ENCODE results near the gene FCMR.
A peak's percentile ranks its signal among the peaks of the same experiment; 100 is the strongest.
"Not testable (repeated sequence)": the region's sequence is repeated elsewhere in the genome, so short reads cannot be mapped to it uniquely, and the experiment has no call there.

The FCMR gene

DNA sequence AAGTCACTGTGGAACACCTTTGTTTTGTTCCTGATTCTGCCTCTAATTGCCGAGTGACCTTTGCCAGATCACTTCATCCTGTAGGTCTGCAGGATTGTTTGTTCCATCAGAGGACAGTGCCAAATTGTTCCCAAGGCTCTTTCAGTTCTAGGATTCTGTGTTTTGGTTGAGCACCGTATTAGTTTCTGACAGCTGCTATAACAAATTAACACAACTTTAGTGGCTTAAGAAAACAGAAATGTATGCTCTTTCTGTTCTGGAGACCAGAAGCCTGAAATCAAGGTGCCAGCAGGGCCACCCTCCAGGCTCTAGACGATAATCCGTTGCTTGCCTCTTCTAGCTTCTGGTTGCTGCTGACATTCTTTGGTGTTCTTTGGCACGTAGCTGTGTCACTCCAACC, 27.9 kb upstream of the FCMR start:
- no peak for DNase-seq (ENCODE audit: low read depth)

DNA sequence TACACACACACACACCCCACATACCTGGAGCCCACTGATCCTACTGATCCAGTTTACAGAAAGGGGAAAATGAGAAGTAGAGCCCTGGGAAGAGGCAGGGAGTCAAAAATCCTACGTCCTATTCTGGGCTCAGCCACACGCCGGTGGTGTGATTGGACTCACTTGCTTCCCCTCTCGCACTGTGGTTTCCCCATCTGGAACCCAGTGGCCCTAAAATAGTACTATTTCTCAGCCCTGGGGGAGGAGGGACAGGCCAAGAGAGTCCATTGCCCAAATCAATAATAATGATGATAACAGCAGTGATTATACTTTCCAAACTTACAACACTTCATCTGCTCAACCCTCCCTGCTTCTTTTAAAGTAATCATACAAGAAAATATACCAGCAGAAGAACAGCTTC, 27.5 kb upstream of the FCMR start:
- DNase-seq (ENCODE audit: low read depth), result no peak

DNA sequence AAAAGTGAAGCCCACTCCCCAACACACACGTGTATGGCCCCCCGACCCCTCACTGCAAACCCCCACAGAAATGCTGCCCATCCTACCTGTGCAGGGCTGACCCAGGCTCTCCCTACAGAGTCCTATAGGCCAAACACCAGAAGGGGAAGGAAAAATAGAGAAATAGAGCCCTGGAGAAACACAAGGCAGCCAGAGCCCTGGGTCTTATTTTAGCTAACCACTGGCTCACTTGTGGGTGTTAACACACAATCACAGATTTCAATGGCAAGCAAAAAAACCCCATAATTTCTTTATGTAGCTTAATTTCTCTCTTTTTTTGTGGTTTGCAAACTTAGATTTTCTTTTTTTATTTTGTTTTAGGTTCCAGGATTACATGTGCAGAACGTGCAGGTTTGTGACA, 25.5 kb upstream of the FCMR start:
- DNase-seq (ENCODE audit: low read depth), result no peak

DNA sequence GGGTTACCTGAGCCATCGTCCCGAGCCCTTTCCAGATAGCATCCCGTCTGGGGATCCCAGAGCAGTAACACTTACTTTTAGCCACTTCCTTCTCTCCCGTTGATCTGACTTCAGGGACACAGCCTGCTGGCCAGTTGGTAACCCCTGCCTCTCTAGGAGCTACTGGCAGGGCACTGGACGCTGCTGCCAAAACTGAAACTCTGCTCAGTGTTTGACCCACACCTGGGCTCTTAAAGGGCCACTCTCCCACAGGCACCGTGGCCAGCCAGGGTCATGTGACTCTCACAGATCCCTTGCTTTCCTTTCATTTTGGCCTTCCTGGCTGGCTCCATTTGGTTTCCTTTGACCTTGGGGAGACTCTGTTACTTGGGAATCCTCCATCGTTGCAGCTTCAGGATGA, 24.5 kb upstream of the FCMR start, which contains the start of gene PIGR:
Gene PIGR, minus strand, starts transcription at position 206 of the 400 bp plus-strand sequence. CDS start 5,935 bp downstream, outside the sequence.
- no peak for DNase-seq (ENCODE audit: low read depth)

DNA sequence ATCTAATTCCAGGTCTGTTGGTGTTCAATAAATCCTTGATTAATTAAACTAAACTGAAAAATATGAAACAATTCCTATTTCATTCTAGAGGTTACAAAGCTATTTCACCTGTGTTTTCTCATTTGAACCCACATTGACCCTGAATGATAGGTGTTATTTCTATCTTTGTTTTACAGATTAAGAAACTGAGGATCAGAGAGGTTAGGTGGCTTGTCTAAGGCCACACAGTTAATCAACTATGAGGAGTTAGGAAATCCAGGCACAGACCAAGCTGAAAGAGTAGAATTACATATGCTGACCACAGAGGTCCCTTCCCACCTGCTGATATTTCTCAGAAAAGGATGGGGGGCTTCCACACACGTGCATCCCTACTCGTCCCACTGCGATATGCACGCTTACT, 24.0 kb upstream of the FCMR start:
- DNase-seq (ENCODE audit: low read depth), result no peak

DNA sequence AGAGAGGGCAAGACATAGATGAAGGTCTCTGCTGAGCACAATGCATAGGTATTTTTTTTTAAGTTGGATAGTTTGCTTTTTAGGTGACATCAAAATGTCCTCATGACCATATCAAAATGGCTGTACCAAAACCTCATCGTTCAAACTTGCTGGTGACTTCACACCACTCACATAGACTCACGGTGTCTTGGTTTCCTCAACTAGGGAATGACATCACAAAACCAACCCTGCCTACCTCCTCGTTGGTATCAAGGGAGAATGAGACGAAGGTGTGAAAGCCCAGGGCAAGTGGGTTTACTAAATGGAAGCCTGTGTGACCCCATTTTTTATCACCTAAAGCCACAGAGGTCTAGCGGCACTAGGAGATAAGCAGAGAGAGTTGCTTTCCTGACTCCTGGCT, 23.0 kb upstream of the FCMR start:
- DNase-seq (ENCODE audit: low read depth), result no peak

DNA sequence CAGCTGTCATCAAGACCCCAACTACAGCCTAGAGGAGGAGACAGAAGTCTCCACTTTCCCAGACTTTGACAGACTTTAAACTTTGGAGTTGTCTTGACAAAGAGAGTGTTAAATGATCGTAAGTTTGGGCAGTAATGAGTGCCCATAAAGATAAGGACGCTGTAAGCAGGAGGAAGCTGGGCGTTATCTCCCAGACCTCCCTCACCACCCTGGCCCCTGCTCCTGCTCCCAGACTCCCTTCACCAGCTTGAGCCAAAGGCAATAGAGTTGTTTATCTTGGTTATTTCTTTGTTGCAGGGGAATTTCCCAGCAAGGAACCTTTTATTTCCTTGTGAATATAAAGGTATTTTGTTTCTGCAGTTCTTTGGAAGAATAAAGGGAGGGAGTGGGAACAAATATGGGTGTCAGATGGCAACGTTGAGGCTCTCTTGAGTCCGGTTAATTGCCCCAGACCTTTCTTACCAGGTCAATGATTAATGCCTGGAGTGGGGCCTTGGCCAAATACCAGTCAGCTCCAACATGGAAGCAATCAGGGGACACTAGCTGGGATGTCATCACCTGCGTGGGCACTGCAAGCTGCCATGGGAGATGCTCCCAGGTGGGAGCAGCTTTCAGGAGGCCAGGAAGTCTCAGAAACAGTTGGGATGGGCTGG, 20.2 kb upstream of the FCMR start:
- no peak for DNase-seq (ENCODE audit: low read depth)

DNA sequence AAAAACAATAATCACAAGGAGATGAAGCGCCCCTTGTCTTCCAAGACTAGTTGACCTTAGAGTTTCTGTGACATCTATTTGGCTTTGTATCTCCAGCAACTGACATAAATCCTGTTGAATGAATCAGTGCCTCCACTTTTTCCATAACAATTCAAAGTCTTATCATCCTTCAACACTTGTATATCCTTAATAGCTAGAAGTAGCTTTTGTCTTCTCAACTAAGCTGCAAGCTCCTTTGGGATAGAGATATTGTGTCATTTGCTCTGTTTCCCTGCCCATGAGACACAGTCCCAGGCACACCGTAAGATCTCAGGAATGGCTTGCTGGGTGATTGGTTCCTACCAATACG, 18.8 kb upstream of the FCMR start:
- no peak for DNase-seq (ENCODE audit: low read depth)

DNA sequence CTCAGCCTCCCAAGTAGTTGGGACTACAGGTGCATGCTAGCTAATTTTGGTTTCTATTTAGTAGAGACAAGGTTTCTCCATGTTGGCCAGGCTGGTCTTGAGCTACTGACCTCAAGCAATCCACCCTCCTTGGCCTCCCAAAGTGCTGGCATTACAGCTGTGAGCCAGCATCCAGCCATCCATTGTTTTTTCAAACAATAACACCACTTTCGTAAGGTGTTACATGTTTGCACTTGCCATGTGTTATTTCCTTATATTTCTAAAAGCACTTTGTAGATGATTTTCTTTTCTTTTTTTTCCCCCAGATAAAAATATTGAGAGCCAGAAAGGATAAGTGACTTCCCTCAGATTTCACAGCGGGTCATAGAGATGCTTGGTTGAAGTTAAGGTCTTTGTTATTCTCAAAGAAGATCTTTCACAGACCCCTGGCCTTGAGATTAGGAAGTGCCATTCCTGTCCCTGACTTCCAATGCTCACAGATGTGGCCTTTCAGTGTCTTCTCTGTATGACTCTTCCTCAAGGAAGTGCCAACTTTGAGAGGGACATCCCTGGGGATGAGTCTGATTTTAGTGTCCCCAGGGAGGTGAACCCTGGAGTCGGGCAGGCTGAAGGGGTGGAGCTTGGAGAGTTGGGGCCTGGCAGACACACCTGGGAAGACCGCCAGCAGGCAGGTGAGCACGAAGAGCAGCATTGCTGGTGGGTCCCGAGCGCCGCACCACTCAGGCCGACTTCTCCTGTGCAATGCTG, 18.3 kb upstream of the FCMR start:
- DNase-seq (ENCODE audit: low read depth), result no peak

DNA sequence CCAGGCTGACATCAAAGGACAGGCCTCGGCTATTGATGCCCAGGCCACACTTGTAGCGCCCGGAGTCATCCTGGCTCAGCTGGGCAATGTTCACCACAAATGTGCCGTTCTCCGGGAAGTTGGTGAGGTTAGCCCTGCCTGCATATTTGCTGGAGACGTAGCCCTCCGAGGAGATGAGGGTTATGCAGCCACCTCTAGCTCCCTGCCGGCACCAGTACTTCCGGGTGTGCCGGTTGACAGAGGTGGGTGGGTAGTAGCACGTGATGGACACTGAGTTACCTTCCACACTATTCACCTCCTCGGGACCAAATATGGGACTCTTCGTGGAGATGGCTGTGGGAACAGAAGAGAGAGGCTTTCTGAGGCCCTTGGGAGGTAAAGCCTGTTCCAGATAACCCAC, 17.4 kb upstream of the FCMR start:
- DNase-seq (ENCODE audit: low read depth), result no peak

DNA sequence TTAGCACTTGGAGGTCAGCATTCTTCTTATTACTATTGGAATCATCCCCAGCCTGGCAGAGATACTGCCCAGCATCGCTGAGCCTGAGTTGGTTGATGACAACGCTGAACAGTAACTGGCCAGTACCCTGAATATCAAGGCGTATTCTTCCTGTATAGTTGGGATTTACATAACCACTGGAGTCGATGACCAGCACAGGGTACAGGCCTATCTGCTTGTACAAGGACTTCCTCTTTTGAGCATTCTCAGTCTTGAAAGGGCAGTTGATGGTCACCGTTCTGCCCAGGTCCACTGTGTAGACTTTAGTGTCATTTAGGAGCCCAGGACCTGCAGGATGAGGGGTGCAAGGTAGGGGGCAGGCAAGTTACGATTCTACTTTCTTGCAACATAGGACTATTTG, 15.7 kb upstream of the FCMR start:
- no peak for DNase-seq (ENCODE audit: low read depth)

DNA sequence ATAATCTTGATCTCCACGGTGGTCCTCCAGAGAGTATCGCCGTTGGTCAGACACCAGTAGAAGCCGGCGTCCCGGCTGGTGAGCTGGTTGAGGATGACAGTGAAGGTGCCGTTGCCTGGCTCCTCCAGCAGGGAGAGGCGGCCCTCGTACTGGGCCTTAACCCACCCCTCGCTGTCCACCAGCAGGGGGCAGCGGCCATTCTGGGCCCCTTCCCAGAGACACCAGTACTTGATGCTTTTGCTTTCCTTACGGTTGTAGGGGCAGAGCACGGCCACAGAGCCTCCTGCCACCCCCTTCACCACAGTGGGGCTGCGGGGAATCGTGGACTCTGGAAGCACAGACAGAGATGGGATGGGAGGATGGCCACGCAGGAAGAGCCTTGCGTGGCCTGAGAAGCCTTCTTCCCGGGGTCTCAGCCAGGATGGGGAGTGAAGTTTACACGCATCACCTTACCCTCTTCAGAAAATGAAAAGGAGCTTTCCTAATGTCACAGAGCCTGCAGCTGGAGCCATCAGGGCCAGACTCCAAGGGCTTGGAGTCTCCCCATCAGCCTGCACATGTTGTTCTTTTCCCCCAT, 13.8 kb upstream of the FCMR start:
- peak; percentile 65 for DNase-seq (ENCODE audit: low read depth)

DNA sequence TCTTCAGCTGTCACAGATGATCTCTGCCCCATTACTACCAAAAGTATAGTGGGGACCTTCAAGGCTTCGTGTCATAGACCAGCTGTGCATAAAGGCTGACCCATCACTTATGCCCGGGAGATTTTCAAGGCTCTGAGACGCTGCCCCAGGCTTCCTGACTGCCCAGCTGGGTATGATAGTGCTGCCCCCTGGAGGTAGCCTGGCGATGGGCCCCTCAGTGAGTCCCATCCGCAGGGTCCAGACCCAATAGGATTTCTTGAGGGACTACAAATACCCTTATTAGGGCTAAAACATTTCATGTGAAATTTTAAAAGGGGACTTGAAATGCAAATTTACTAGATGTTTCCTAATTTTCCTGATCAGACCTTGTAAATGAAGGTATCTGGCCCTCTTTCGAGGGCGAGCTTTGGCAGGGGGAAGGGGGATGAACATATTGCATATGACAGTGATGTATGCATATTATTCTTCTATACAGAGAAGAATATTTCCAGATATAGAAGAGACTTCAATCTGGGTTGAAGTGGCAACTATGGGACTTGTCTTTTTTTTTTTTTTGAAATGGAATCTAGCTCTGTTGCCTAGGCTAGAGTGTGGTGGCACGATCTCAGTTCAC, 11.7 kb upstream of the FCMR start:
- peak; percentile 49 for DNase-seq (ENCODE audit: low read depth)

DNA sequence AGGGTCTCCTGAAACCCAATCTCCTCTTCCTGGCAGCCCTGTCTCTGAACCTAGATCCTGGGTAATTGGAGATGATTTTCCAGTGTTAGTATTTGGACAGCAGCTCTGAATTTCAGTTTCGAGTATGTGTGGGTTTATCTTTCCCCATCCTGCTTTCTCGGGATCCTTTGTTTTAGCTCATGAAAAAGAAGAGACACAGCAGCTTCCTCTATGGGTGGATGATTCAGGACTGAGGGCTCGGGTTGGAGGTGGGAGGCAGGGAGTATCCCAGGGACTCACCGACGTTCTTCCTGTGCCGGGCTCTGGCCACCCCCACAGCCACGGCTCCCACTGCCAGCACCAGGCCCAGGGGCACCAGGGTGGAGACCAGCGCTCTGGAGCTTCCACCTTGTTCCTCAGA, 10.4 kb upstream of the FCMR start:
- no peak for DNase-seq (ENCODE audit: low read depth)

DNA sequence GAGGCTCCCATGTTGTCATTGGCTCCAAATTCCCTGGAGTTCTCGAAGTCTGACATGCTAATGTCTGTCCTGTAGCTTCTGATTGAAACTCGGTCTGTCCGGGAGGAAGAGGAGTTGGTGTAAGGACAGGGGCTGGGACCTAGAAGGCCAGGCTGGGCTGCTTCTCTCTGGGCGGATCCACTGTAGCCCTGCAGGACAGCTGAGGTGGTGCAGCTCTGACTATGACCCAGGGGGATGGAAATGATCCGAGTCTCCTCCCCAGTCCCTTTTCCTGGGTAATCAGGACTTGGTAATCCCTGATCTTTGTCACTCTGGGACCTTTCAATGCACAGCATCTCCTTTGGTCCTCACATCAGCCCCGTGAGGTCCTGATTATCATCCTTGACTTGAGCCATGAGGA, 10.0 kb upstream of the FCMR start:
- DNase-seq (ENCODE audit: low read depth), result no peak

DNA sequence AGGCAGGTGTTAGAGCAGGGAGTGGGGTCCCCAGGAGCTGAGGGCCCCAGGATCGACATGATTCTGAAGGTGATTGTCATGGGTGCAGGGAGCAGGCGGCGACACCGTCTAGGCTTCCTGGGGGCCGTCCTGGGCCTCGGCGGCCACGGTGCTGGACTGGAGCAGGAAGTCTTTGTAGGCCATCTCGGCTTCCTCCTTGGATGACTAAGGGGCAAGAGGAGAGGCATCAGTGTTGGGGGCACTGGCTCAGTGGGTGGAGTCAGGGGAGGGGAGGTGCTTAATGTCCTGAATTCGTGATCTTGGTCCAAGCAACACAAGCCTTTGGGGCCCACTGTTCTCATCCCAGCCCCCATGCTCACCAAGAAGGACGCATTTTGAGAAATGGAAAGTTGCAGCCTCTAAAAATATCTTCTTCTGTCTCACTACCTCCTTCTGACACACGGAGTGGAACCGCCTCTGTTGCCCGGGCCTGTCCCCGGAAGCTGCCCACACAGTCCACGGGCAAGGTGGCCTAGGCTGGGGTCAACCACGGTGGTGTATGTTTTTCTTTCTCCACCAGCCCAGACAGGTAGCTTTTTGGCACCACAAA, 8.6 kb upstream of the FCMR start:
- DNase-seq (ENCODE audit: low read depth), result peak; percentile 47

DNA sequence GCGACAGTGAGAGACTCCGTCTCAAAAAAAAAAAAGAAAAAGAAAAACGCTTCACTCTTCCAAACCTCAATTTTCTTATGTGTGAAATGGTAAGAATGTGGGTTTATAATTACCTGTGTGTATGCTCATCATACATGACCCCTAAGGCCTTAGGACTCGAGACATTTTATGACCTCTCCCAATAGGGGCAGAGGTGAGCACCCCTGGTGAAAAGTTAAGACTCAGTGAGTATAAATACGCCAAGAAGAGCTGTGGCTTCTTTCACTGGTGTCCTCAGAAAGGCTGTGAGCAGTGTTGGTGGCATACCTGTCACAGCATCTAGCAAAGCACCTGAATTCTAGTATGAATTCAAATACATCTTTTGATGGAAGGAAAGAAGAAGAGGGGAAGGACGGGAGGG, 7.8 kb upstream of the FCMR start:
- DNase-seq (ENCODE audit: low read depth), result no peak

DNA sequence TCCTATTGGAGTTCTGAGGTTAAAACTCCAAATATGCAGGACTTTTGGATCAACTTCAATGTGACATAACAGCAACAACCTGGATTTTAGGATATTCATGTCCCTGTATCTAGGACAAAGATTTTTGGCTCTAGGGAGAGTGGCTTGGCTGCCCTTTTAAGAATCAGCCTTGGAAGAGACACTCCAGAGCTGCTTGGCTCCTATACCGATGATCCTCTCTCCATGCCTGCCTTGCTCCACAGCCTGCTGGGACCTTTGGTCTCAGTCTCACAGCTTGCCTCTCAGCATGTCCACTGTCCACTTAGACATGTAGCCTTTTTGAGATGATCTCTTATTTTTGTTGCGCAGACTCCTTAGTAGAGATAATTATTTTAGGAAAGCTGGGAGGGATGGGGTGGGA, 4.5 kb upstream of the FCMR start:
- no peak for DNase-seq (ENCODE audit: low read depth)

DNA sequence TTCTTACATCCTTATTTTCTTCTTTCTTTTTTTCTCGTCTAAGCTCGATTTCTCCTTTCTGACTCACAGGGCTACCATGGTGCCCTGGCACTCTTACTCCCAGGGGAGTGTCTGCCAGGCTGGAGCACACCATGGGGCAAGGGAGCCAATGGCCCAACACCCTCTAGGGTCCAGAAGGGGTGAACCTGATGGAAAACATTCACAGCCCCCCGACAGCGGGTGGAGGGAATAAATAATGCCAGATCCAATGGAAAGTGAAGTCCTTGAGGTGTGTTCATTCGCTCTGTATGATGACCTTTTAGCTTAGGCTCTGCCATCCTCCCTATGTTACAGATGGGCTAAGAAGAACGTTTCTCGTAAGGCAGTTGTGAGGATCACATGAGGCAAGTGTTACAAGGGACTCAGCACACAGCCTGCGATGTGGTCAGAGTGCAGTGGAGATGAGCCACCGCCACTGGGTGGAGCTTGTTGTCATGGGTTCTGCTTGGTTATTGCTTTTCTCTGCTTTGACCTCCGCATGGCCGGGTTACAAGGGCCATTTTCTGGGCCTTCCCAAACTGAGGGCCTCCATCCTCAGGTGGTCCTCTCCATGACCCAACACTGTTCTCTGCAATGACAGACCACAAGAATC, 3.5 kb upstream of the FCMR start:
- peak; percentile 53 for DNase-seq (ENCODE audit: low read depth)

DNA sequence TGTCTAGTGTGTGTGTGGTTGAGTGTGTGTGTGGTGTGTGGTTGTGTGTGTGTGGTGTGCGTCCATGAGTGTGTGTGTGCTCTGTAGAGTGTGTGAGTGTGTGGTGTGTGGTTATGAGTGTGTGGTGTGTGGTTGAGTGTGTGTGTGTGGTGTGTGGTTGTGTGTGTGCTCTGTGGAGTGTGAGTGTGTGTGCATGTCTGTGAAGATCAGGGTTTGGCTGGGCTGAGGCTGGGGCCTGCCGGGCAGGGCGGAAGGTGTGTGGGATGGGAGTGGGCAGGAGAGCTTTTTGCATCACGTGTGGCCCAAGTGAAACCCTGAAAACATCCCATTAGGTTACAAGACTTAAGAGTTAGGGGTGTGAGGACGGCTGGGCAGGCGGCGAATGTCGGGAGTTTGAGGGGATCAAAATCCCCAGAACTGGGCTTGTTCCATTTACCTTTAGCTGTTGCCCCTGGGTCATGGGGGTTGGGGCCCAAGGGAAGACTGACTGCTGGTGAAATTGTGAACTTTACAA, 2.9 kb upstream of the FCMR start:
- DNase-seq (ENCODE audit: low read depth), result no peak

DNA sequence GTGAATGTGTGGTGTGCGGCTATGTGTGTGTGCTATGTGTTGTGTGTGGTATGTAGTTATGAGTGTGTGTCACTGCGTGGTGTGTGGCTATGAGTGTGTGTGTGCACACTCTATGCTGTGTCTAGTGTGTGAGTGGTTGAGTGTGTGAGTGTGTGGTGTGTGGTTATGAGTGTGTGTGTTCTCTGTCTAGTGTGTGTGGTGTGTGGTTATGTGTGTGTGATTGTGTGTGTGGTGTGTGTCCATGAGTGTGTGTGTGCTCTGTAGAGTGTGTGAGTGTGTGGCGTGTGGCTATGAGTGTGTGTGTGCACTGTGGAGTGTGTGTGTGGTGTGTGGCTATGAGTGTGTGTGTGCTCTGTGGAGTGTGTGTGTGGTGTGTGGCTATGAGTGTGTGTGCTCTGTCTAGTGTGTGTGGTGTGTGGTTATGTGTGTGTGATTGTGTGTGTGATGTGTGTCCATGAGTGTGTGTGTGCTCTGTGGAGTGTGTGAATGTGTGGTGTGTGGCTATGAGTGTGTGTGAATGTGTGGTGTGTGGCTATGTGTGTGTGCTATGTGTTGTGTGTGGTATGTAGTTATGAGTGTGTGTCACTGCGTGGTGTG, 2.3 kb upstream of the FCMR start:
- not testable (repeated sequence) for DNase-seq (ENCODE audit: low read depth)
